ENCODE results near the gene HNRNPR.
"Not testable (repeated sequence)": the region's sequence is repeated elsewhere in the genome, so short reads cannot be mapped to it uniquely, and the experiment has no call there.

The HNRNPR gene

GRCh38 chr1:23344111-23344986 lies at the start of gene HNRNPR:
TSS of gene HNRNPR (minus strand) at chr1:23344284. CDS start at chr1:23341008, 3,276 bp downstream.
- peak; percentile 94 to 97 for DNase-seq (ENCODE audit: low read depth in 2 of 2, low spot score in 1 of 2)

GRCh38 chr1:23393706-23394105 lies 49.6 kb upstream of the HNRNPR start:
- no peak for DNase-seq (ENCODE audit: low read depth in 2 of 2, low spot score in 1 of 2)

- DNase-seq (ENCODE audit: low read depth in 2 of 2, low spot score in 1 of 2) = no peak
Observed at GRCh38 chr1:23392125-23392855, 48.2 kb upstream of the HNRNPR start.

- no peak for DNase-seq (ENCODE audit: low read depth in 2 of 2, low spot score in 1 of 2)
Observed at GRCh38 chr1:23389837-23390321, 45.8 kb upstream of the HNRNPR start.

GRCh38 chr1:23387494-23387893 lies 43.4 kb upstream of the HNRNPR start:
- DNase-seq (ENCODE audit: low read depth in 2 of 2, low spot score in 1 of 2) = no peak

GRCh38 chr1:23385119-23385621 lies 41.1 kb upstream of the HNRNPR start:
- DNase-seq (ENCODE audit: low read depth in 2 of 2, low spot score in 1 of 2) = no peak

- DNase-seq (ENCODE audit: low read depth in 2 of 2, low spot score in 1 of 2) = no peak
Observed at GRCh38 chr1:23384312-23385058, 40.4 kb upstream of the HNRNPR start.

GRCh38 chr1:23383577-23384311 lies 39.7 kb upstream of the HNRNPR start:
- DNase-seq (ENCODE audit: low read depth in 2 of 2, low spot score in 1 of 2) = no peak

GRCh38 chr1:23381233-23381885 lies 37.3 kb upstream of the HNRNPR start:
- DNase-seq (ENCODE audit: low read depth in 2 of 2, low spot score in 1 of 2) = no peak

- DNase-seq (ENCODE audit: low read depth in 2 of 2, low spot score in 1 of 2) = no peak
Observed at GRCh38 chr1:23380719-23381118, 36.6 kb upstream of the HNRNPR start.

GRCh38 chr1:23380236-23380635 lies 36.2 kb upstream of the HNRNPR start:
- DNase-seq (ENCODE audit: low read depth in 2 of 2, low spot score in 1 of 2) = not testable (repeated sequence)

GRCh38 chr1:23376890-23377811 lies 33.1 kb upstream of the HNRNPR start:
- no peak for DNase-seq (ENCODE audit: low read depth in 2 of 2, low spot score in 1 of 2)

- not testable (repeated sequence) for DNase-seq (ENCODE audit: low read depth in 2 of 2, low spot score in 1 of 2)
Observed at GRCh38 chr1:23374079-23374735, 30.1 kb upstream of the HNRNPR start.

- DNase-seq (ENCODE audit: low read depth in 2 of 2, low spot score in 1 of 2) = no peak
Observed at GRCh38 chr1:23371987-23372880, 28.1 kb upstream of the HNRNPR start.

- DNase-seq (ENCODE audit: low read depth in 2 of 2, low spot score in 1 of 2) = no peak
Observed at GRCh38 chr1:23370709-23371584, 26.9 kb upstream of the HNRNPR start.

- no peak for DNase-seq (ENCODE audit: low read depth in 2 of 2, low spot score in 1 of 2)
Observed at GRCh38 chr1:23370330-23370708, 26.2 kb upstream of the HNRNPR start.
